HG03571 (cell line): Measurements from ENCODE around the gene RBMS1.

Experiments
- ATAC-seq: cut with Tn5 transposase; IDR thresholded peaks from one replicate; pipeline ENCODE4 v1.9.1; 2021; ENCODE audit not compliant: unreplicated experiment

Gene RBMS1

GRCh38 chr2:160310118-160310828, 183.3 kb downstream of the RBMS1 start:
- ATAC-seq: no peak

GRCh38 chr2:160309585-160309984, 184.0 kb downstream of the RBMS1 start:
- ATAC-seq: no peak

- ATAC-seq: no peak
Measured at GRCh38 chr2:160308915-160309314, 184.7 kb downstream of the RBMS1 start.

GRCh38 chr2:160308476-160308875, 185.1 kb downstream of the RBMS1 start:
- no peak for ATAC-seq

GRCh38 chr2:160306985-160307384, 186.6 kb downstream of the RBMS1 start:
- no peak for ATAC-seq

- no peak for ATAC-seq
Measured at GRCh38 chr2:160305081-160305750, 188.4 kb downstream of the RBMS1 start.

GRCh38 chr2:160303527-160303926, 190.1 kb downstream of the RBMS1 start:
- ATAC-seq: no peak

GRCh38 chr2:160303076-160303475, 190.5 kb downstream of the RBMS1 start:
- ATAC-seq: no peak

GRCh38 chr2:160301420-160301819, 192.2 kb downstream of the RBMS1 start:
- no peak for ATAC-seq

GRCh38 chr2:160300203-160300602, 193.4 kb downstream of the RBMS1 start:
- ATAC-seq: no peak

- ATAC-seq: no peak
Measured at GRCh38 chr2:160299540-160299939, 194.1 kb downstream of the RBMS1 start.

- no peak for ATAC-seq
Measured at GRCh38 chr2:160298960-160299359, 194.6 kb downstream of the RBMS1 start.

- ATAC-seq: no peak
Measured at GRCh38 chr2:160295519-160296207, 197.9 kb downstream of the RBMS1 start.

GRCh38 chr2:160294889-160295288, 198.7 kb downstream of the RBMS1 start:
- no peak for ATAC-seq

GRCh38 chr2:160294339-160294803, 199.2 kb downstream of the RBMS1 start:
- no peak for ATAC-seq

GRCh38 chr2:160293391-160294091, 200.1 kb downstream of the RBMS1 start:
- no peak for ATAC-seq

GRCh38 chr2:160292225-160292624, 201.4 kb downstream of the RBMS1 start:
- no peak for ATAC-seq

- ATAC-seq: no peak
Measured at GRCh38 chr2:160291382-160291781, 202.2 kb downstream of the RBMS1 start.

GRCh38 chr2:160290598-160290997, 203.0 kb downstream of the RBMS1 start:
- ATAC-seq: no peak

- ATAC-seq: no peak
Measured at GRCh38 chr2:160289831-160290230, 203.8 kb downstream of the RBMS1 start.

GRCh38 chr2:160289126-160289525, 204.5 kb downstream of the RBMS1 start:
- no peak for ATAC-seq
